NCI-H1694 (cell line): ENCODE results near the gene GPR146.

Experiments used
- DNase-seq: peaks from one replicate; lab custom pipeline; 2025; lab: John Stamatoyannopoulos, UW

GPR146 gene

DNA sequence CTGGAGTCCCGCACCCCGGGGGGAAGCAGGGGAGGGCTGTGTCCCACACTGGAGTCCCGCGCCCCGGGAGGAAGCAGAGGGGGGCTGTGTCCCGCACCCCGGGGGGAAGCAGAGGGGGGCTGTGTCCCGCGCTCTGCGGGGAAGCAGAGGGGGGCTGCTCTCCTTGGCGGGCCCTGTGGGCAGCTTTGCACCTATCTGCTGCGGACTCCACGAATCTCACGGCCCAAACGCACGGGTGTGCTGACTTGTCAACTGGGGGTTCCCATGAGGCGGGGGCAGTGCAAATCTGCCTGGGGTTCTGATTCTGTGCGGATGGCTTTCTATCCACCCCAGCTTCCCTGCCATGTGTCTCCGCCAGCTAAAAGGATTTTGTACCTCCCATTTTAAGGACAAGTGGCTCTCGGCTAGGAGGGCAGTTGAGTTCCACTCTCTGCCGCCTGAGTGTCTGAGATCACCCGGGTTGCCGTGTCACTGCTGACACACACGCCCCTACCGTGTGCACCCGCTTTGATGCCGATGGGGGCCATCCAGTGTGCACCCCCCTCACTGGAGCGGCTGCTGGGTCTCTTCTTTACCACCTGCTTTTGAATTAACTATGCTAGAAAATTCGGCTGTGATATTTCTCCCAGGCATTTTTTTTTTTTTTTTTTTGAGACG, 64.0 kb downstream of the GPR146 start:
- DNase-seq, result no peak
